AG09319 (cell line): ENCODE measurements around the gene HAPLN3.

Source experiments
- DNase-seq: peaks from one replicate; pipeline ENCODE4 v3.0.0-alpha.2; 2010; ENCODE audit warnings: low read depth; ENCODE audit errors: extremely low read depth
- TF ChIP-seq, protein P1 (sequence below): IDR thresholded peaks from 2 replicates; pipeline ENCODE4 v1.5.1; 2011; ENCODE audit warnings: low read depth, mild to moderate bottlenecking, inconsistent platforms, low read length, moderate library complexity

The HAPLN3 gene

GRCh38 chr15:88887068-88887580 lies 8.2 kb downstream of the HAPLN3 start:
- TF ChIP-seq, protein P1, sequence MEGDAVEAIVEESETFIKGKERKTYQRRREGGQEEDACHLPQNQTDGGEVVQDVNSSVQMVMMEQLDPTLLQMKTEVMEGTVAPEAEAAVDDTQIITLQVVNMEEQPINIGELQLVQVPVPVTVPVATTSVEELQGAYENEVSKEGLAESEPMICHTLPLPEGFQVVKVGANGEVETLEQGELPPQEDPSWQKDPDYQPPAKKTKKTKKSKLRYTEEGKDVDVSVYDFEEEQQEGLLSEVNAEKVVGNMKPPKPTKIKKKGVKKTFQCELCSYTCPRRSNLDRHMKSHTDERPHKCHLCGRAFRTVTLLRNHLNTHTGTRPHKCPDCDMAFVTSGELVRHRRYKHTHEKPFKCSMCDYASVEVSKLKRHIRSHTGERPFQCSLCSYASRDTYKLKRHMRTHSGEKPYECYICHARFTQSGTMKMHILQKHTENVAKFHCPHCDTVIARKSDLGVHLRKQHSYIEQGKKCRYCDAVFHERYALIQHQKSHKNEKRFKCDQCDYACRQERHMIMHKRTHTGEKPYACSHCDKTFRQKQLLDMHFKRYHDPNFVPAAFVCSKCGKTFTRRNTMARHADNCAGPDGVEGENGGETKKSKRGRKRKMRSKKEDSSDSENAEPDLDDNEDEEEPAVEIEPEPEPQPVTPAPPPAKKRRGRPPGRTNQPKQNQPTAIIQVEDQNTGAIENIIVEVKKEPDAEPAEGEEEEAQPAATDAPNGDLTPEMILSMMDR = no peak
- no peak for DNase-seq

- TF ChIP-seq, protein P1 = no peak
- DNase-seq = no peak
These were observed 12.6 kb downstream of the HAPLN3 start for GRCh38 chr15:88882785-88883184.

GRCh38 chr15:88881775-88882174 lies 13.6 kb downstream of the HAPLN3 start:
- DNase-seq = no peak
- TF ChIP-seq, protein P1 = no peak

DNA sequence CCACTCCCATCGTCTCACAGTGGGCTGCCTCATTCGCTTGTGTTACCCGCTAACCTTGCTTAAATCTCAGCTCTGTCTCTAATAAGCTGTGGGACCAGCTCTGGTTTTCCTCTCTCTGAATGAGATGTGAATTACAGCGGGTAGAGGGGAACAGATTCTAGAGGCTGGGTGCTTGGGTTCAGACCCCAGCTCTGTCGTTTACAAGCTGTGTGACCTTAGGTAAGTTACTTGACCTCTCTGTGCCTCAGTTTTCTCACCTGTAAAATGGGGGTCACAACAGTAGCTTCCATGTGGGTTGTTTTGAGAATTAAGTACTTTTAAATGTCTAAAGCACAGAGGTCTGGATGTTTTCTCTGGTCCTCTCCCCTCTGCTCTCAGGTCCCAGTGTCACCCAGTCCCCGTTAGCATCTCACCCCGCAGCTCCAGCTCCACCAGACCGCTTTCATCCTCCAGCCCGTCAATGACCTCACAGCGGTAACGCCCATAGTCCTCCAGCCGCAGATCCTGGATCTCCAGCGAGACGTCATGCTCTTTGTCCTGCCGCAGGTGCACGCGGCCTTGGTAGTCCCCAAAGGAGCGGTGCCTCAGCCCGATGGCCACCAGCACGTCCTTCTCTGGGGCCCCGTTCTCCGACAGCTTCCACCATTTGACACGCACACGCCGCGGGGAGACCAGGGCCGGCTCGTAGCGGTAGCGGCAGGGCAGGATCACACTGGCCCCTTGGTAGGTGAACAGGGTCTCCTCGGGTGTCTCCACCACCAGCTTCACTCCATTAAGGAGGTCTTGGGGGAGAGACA lies 14.2 kb downstream of the HAPLN3 start:
- no peak for DNase-seq
- TF ChIP-seq, protein P1 = no peak

DNA sequence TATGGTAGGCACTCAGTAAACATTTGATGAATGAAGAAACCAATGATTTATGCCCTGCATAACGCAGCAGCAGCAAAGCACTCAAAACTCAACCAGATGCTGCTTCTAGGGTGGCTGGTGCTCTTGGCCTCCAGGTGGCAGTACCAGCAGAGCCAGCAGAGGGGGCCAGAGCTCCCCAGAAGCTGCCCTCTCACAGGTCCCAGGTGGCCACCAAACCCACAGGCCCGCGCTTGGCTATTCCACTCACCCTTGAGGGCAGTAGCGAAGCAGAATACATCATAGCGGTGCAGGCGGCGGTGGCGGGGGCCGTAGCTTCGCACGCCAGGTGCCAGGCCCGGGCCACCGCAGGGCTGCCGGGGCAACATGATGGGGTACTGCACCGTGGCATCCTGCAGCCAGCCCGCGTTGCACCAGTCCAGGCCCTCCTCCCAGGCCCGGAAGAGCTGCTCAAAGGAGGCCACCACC lies 16.6 kb downstream of the HAPLN3 start:
- no peak for DNase-seq
- TF ChIP-seq, protein P1 = peak; percentile 75

DNA sequence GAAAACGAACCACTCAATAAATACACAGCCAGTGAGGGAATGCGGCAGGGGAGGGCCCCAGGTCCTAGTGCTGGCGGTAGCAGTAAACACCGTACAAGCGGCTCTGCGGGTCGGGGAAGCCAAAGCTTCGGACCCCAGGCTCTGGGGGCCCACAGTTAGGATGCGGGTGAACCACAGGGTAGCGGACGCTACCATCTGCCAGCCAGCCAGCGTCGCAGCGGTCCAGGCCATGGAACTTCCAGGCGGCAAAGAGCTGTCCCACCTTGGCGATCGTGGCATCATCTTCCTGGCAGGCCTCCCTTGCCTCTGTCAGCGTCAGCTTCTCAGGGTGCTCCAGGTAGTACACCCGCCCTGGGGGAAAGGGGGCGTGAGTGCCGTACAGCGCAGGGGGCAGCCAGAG lies 17.4 kb downstream of the HAPLN3 start:
- DNase-seq = no peak
- TF ChIP-seq, protein P1 = no peak

GRCh38 chr15:88877415-88877814 lies 17.9 kb downstream of the HAPLN3 start:
- TF ChIP-seq, protein P1 = no peak
- DNase-seq = no peak
